ENCODE measurements around the gene DUSP8.
"Not testable (repeated sequence)": the region's sequence is repeated elsewhere in the genome, so short reads cannot be mapped to it uniquely, and the experiment has no call there.

Gene DUSP8

GRCh38 chr11:1514336-1515061 is 57.6 kb downstream of the DUSP8 start:
- Histone ChIP-seq H3K36me3 (ENCODE audit: insufficient read depth, insufficient read length, low read length) (no peaks in the 10 kb centered on the region), H3K4me3 (ENCODE audit: insufficient read length, low read depth) (no peak overlapping the region), H3K4me1 (ENCODE audit: insufficient read depth, insufficient read length) (peaks cover 46% of the 10 kb centered on the region), H3K27me3 (ENCODE audit: insufficient read depth, insufficient read length) (no peaks in the 10 kb centered on the region), H3K9ac (ENCODE audit: insufficient read length, low read depth) (peak overlapping the region; percentile 15), H3K9me3 (ENCODE audit: insufficient read depth, low read length) (no peaks in the 10 kb centered on the region)
- TF ChIP-seq YY1 (IDR thresholded peaks at IDR 0.05; ENCODE audit: insufficient read depth, insufficient read length) (no peak), SUZ12 (IDR thresholded peaks at IDR 0.05; ENCODE audit: extremely low read depth, insufficient read depth, insufficient read length) (no peak), ZNF274 (IDR thresholded peaks at IDR 0.05; ENCODE audit: low read depth, low read length) (no peak)
- DNase-seq (ENCODE audit: low read depth, low spot score): no peak

- Histone ChIP-seq H3K9me3 (ENCODE audit: insufficient read depth, low read length) (no peaks in the 10 kb centered on the region), H3K27me3 (ENCODE audit: insufficient read depth, insufficient read length) (no peaks in the 10 kb centered on the region), H3K4me1 (ENCODE audit: insufficient read depth, insufficient read length) (peaks cover 49% of the 10 kb centered on the region), H3K9ac (ENCODE audit: insufficient read length, low read depth) (peak overlapping the region; percentile 38), H3K36me3 (ENCODE audit: insufficient read depth, insufficient read length, low read length) (no peaks in the 10 kb centered on the region), H3K4me3 (ENCODE audit: insufficient read length, low read depth) (no peak overlapping the region)
- TF ChIP-seq SUZ12 (IDR thresholded peaks at IDR 0.05; ENCODE audit: extremely low read depth, insufficient read depth, insufficient read length) (no peak), YY1 (IDR thresholded peaks at IDR 0.05; ENCODE audit: insufficient read depth, insufficient read length) (no peak), ZNF274 (IDR thresholded peaks at IDR 0.05; ENCODE audit: low read depth, low read length) (no peak)
- no peak for DNase-seq (ENCODE audit: low read depth, low spot score)
These were observed 58.5 kb downstream of the DUSP8 start for GRCh38 chr11:1513326-1514296.

DNA sequence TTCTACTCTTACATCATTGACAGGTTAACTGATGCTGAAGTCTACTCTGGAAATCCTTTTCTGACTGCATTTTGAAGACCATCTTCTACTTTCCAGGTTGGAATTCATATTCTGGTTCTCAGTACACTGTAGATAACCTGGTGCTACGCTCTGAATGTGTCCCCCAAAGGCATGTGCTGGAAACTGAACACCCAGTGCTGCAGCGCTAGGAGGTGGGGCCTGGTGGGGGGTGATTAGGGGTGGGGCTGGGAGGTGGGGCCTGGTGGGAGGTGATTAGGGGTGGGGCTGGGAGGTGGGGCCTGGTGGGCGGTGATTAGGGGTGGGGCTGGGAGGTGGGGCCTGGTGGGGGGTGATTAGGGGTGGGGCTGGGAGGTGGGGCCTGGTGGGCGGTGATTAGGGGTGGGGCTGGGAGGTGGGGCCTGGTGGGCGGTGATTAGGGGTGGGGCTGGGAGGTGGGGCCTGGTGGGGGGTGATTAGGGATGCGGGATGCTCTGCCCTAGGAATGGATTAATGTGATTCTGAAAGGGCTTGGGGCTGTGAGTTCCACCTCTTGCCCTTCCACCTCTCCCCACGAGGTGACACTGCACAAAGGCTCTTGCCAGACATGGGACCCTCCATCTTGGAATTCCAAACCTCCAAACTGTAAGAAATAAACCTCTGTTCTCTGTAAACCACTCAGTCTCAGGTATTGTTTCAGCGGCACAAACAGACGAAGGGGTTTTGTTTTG is 59.4 kb downstream of the DUSP8 start:
- DNase-seq (ENCODE audit: low read depth, low spot score): peak; percentile 16

DNA sequence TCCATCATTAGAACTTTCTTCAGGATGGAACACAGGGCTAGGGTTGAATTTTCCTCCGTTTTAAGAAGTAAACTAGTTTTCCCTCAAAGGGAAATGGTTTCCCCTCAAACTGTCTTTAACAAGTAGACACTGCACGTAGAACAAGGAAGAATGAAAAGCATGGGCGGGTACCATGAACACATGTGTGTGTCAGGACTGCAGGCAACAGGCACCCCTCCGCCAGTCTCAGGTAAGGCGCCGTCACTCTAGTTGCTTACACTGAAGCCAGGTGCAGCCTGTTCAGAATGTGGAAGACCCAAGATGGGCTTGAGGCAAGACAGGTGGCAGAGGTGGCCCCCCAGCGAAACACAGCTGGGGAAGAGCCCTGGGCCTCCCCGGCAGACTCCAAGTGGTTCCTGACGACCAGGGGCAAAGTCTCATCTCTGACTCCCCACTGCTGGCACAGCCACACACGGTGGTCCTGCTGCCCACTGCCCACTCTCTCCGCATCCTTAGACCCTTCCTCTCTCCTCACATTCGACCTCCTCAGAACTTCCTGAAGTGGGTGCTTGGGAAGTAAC is 60.1 kb downstream of the DUSP8 start:
- no peak for TF ChIP-seq ZNF274 (IDR thresholded peaks at IDR 0.05; ENCODE audit: low read depth, low read length)
- no peak for TF ChIP-seq SUZ12 (IDR thresholded peaks at IDR 0.05; ENCODE audit: extremely low read depth, insufficient read depth, insufficient read length)
- TF ChIP-seq YY1 (IDR thresholded peaks at IDR 0.05; ENCODE audit: insufficient read depth, insufficient read length): no peak
- peaks cover 44% of the 10 kb centered on the region for H3K4me1 ChIP-seq (ENCODE audit: insufficient read depth, insufficient read length)
- H3K9me3 ChIP-seq (ENCODE audit: insufficient read depth, low read length): no peaks in the 10 kb centered on the region
- no peak for DNase-seq (ENCODE audit: low read depth, low spot score)
- H3K36me3 ChIP-seq (ENCODE audit: insufficient read depth, insufficient read length, low read length): no peaks in the 10 kb centered on the region
- no peaks in the 10 kb centered on the region for H3K27me3 ChIP-seq (ENCODE audit: insufficient read depth, insufficient read length)
- no peak overlapping the region for H3K9ac ChIP-seq (ENCODE audit: insufficient read length, low read depth)
- H3K4me3 ChIP-seq (ENCODE audit: insufficient read length, low read depth): no peak overlapping the region

More for the DNA sequence above, 59.4 kb downstream of the DUSP8 start:
- not testable (repeated sequence) for H3K4me3 ChIP-seq (ENCODE audit: insufficient read length, low read depth); H3K9ac ChIP-seq (ENCODE audit: insufficient read length, low read depth); H3K27me3 ChIP-seq (ENCODE audit: insufficient read depth, insufficient read length); H3K36me3 ChIP-seq (ENCODE audit: insufficient read depth, insufficient read length, low read length); H3K9me3 ChIP-seq (ENCODE audit: insufficient read depth, low read length)
- peaks cover 49% of the 10 kb centered on the region for H3K4me1 ChIP-seq (ENCODE audit: insufficient read depth, insufficient read length)

DNA sequence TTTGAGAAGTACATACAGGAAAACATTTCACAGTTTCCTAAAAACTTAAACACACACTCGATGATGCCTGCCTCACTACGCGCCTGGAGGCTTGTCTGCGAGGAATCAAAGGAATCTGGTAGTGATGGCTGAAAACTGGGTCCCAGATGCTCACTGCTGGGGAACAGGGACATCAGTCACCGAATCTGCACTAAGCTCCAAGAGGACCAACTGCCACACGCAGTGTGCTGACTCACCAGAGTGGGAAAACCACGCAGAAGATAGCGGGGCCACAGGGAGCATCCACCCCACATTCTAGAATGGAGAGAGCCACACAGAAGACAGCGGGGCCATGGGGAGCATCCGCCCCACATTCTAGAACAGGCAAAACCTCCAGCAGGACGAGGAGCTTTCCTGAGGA is 61.1 kb downstream of the DUSP8 start:
- no peak for DNase-seq (ENCODE audit: low read depth, low spot score)

DNA sequence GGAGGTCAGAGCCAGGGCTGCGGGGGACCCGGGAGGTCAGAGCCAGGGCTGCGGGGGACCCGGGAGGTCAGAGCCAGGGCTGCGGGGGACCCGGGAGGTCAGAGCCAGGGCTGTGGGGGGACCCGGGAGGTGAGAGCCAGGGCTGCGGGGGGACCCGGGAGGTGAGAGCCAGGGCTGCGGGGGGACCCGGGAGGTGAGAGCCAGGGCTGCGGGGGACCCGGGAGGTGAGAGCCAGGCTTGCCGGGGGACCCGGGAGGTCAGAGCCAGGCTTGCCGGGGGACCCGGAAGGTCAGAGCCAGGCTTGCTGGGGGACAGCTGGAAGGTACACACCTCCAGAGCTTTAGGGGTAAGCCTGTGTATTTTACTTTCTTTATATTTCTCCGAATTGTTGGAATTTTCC is 61.7 kb downstream of the DUSP8 start:
- H3K9me3 ChIP-seq (ENCODE audit: insufficient read depth, low read length); H3K9ac ChIP-seq (ENCODE audit: insufficient read length, low read depth); H3K36me3 ChIP-seq (ENCODE audit: insufficient read depth, insufficient read length, low read length); H3K27me3 ChIP-seq (ENCODE audit: insufficient read depth, insufficient read length); DNase-seq (ENCODE audit: low read depth, low spot score); H3K4me3 ChIP-seq (ENCODE audit: insufficient read length, low read depth): not testable (repeated sequence)
- H3K4me1 ChIP-seq (ENCODE audit: insufficient read depth, insufficient read length): peaks cover 39% of the 10 kb centered on the region

More for the DNA sequence above, 61.1 kb downstream of the DUSP8 start:
- H3K4me3 ChIP-seq (ENCODE audit: insufficient read length, low read depth): no peak overlapping the region
- H3K36me3 ChIP-seq (ENCODE audit: insufficient read depth, insufficient read length, low read length): no peaks in the 10 kb centered on the region
- no peaks in the 10 kb centered on the region for H3K9me3 ChIP-seq (ENCODE audit: insufficient read depth, low read length)
- peak overlapping the region; percentile 21 for H3K9ac ChIP-seq (ENCODE audit: insufficient read length, low read depth)
- peaks cover 44% of the 10 kb centered on the region for H3K4me1 ChIP-seq (ENCODE audit: insufficient read depth, insufficient read length)
- TF ChIP-seq YY1 (IDR thresholded peaks at IDR 0.05; ENCODE audit: insufficient read depth, insufficient read length) (no peak), ZNF274 (IDR thresholded peaks at IDR 0.05; ENCODE audit: low read depth, low read length) (no peak), SUZ12 (IDR thresholded peaks at IDR 0.05; ENCODE audit: extremely low read depth, insufficient read depth, insufficient read length) (no peak)
- no peaks in the 10 kb centered on the region for H3K27me3 ChIP-seq (ENCODE audit: insufficient read depth, insufficient read length)
